ENCODE results near the gene LMF1.

Gene LMF1

DNA sequence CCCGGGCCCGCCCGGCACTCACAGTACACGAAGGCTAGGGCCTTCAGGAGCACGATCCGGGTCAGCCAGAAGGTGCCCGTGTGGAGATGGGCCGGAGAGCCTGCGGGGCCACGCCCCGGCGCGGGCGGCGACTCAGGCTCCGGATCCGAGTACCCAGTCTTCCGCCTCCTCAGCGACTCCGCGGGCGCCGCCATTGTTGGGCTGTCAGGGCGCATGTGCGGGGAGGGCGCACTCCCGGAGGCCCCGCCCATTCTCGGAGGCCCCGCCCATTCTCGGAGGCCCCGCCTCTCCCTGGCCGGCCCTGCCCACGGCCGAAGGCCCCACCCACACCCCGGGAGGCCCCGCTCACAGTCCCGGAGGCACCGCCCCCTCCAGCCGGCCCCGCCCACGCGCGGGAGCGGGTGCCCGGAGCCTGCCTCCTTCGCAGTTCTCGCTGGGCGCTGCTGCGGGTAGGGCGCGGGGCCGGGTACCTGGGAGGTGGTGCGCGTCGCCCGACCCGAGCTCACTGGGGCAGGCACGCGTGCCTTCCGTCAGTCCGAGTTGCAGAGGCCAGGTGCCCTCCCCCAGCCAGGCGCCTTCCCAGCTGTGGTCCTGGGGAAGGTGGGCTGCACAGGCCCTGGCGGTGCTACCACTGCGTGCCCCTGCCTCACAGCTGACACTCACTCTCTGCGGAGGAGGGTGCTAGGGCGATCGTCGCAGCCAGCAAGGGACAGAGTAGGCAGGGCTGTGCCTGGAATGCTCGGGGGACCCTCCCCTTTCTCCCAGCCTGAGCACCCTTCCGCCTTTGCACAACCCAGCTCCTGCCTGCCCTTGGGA is at the start of gene LMF1:
TSS of gene LMF1 (minus strand) at position 219 of the 816 bp plus-strand sequence. CDS start at position 215, 4 bp downstream.
- DNase-seq (ENCODE audit: low read depth), result peak; percentile 55
- peak within 1 kb of the TSS; percentile 79 for H3K4me3 ChIP-seq (ENCODE audit: low read depth, low read length)

DNA sequence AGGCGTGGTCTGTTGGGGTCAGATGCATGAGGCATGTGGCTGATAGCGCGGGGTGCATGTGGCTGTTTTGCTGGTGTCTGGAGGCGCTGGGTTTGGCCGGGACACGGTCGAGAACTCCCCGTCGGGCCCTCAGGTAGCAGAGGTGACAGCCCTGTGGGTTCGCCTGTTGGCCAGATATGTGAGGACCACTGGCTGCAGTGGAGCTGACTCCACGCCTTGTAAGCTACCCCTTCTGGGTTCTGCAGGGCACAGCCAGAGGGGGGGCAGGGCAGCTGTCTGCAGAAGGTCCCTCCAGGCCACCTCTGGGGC is 49.3 kb upstream of the LMF1 start:
- no peak for DNase-seq (ENCODE audit: low read depth)
- no peak overlapping the region for H3K4me3 ChIP-seq (ENCODE audit: low read depth, low read length)

DNA sequence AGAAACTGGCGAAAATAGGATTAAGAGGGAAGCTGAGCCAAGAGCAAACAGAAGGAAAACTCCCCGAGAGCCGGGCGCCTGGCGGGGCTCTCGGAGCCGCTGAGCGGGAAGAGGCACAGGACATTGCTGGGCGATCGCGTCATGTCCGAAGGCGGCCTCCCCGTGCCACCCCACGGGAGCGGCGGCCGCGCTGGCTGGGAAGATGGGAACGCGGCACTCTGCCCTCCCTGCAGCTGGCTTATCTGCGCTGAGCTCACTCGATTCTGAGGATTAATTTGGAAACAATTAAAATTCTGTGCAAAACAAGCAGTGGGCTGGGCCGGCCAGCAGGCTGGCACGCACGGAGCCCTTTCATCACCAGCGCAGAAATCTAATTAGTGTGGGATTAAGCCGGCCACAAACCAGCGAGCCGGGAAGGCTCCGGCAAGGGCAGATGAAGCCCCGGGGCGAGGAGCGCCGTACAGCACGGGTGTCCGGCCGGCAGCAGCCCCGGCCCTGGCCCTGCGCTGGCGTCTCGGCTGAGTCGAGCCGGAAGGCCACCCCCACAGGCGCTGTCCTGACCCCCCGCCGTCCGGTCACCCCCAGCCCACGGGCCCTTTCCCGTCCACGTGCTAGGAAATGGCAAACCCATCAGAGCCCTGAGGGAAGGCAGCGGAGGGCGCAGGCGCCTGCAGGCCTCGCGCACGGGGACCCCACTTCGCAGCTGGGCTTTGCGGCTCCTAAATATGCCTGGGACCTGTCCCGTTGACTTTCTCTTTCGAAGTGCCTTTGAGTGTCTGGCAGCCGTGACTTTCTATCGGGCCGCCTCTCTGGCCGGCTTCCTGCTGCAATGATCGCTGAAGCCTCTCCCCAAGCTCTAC is 48.7 kb upstream of the LMF1 start:
- DNase-seq (ENCODE audit: low read depth), result no peak

DNA sequence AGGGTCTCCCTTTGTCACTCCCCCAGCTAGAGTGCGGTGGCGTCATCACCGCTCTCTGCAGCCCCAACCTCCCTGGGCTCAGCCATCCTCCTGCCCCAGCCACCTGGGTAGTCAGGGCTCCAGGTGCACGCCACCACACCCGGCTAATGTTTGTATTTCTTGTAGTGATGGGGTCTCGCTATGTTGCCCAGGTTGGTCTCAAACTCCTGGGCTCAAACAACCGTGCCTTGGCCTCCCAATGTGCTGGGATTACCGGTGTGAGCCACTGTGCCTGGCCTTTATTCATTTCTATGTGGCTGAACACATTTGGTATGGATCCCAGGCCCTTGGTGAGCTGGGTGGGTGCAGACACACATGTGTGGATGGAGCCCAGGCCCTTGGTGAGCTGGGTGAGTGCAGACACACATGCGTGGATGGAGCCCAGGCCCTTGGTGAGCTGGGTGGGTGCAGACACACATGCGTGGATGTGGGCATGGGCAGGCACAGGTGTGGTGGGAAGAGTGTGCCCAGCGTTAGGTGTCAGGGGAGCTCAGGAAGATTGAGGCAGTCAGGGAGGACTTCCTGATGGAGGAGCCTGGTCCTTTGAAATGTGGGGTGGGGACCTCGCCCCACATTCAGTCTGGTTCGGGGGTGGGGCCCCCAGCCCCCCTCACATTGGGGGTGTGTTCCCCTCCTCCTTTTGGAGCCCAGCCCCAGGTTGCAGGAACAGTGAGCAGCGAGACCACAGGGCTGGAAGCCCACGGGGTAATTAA is 47.8 kb upstream of the LMF1 start:
- peak overlapping the region; percentile 20 for H3K4me3 ChIP-seq (ENCODE audit: low read depth, low read length)
- no peak for DNase-seq (ENCODE audit: low read depth)

More for the DNA sequence above, 48.7 kb upstream of the LMF1 start:
- H3K4me3 ChIP-seq (ENCODE audit: low read depth, low read length), result peak overlapping the region; percentile 20

- no peak for DNase-seq (ENCODE audit: low read depth)
- H3K4me3 ChIP-seq (ENCODE audit: low read depth, low read length), result no peak overlapping the region
Observed at GRCh38 chr16:1014771-1015495, 44.1 kb upstream of the LMF1 start.

- no peak for DNase-seq (ENCODE audit: low read depth)
- no peak overlapping the region for H3K4me3 ChIP-seq (ENCODE audit: low read depth, low read length)
Observed at GRCh38 chr16:1014221-1014620, 43.4 kb upstream of the LMF1 start.

DNA sequence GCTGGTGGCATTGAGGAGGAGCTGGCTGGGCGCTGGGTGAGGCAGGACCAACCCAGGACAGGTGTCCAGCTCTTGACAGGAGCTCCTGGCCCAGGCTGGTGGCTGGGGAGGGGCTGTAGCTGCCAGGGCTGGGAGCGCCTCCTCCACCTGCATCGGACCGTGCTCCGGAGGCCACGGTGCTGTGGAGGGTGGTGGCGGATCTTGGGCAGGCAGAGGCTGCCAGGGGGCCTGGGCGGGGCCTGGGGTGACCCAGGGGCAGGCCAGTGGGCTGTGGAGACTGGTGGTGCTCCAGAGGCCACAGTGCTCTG is 42.8 kb upstream of the LMF1 start:
- no peak for DNase-seq (ENCODE audit: low read depth)

GRCh38 chr16:1012722-1013592 is 42.2 kb upstream of the LMF1 start:
- no peak overlapping the region for H3K4me3 ChIP-seq (ENCODE audit: low read depth, low read length)
- no peak for DNase-seq (ENCODE audit: low read depth)

More for the DNA sequence above, 42.8 kb upstream of the LMF1 start:
- no peak overlapping the region for H3K4me3 ChIP-seq (ENCODE audit: low read depth, low read length)

DNA sequence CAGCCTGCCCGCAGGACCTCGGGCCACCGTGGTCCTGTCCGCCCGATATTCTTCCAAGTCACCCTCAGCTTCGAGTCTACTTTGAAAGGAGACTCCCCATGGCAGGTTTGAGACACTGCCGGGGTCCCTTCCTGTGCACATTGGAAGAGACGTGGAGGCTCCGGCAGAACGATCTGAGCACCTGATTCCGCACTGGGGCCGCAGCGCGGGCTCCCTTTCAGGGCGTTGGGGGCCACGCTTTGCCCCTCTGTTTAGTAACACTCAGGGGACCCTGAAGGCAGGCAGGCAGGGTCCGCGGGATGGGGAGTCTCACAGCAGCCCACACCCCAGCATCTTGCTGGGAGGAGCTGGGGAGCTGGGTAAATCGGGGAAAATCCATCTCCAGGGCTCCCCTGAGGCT is 41.4 kb upstream of the LMF1 start:
- H3K4me3 ChIP-seq (ENCODE audit: low read depth, low read length), result no peak overlapping the region
- no peak for DNase-seq (ENCODE audit: low read depth)

DNA sequence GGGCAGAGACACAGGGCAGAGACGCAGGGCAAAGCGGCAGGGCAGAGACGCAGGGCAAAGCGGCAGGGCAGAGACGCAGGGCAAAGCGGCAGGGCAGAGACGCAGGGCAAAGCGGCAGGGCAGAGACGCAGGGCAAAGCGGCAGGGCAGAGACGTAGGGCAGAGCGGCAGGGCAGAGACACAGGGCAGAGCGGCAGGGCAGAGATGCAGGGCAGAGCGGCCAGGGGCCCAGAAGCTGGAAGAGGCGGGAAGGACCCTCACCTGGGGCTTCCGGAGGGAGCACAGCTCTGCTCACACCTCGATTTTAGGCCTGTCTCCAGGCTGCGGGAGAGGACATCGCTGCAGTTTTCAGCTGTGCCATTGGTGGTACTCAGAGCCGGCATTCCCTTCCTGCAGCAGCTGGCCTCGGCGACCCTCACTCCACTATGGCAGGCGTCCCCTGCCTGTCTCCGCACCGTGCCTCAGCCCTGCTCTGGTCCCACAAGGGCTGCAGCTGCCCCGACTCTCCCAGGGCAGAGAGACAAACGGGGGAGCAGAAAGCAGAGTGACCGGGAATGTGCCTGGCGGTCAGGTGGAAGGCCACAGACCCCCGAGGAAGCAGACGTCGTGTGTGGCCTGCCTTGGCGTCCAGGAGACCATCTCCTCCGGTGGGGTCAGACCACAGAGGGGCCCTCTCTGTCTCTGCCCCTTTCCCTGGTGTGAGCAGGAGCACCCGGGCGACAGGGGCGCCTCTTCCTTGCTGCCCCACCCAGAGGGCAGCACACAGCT is 40.7 kb upstream of the LMF1 start:
- H3K4me3 ChIP-seq (ENCODE audit: low read depth, low read length), result no peak overlapping the region
- DNase-seq (ENCODE audit: low read depth), result no peak

DNA sequence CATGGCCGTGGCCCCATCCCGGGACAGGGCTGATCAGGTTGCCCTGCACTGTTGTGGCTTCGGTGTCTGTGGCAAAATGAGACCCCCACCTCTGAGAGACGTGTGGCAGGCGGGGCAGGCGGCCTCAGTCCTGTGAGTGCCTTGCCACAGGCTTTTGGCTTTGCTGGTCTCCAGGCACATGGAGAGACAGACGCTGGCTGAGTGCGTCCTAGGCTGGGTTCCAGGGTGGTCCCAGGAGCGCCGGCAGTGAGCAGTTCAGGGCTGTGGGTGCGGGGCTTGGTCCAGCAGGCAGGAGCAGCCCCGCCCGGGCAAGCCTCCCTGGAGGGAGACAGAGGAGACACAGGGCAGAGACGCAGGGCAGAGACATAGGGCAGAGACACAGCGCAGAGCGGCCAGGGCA is 40.0 kb upstream of the LMF1 start:
- no peak overlapping the region for H3K4me3 ChIP-seq (ENCODE audit: low read depth, low read length)
- no peak for DNase-seq (ENCODE audit: low read depth)

DNA sequence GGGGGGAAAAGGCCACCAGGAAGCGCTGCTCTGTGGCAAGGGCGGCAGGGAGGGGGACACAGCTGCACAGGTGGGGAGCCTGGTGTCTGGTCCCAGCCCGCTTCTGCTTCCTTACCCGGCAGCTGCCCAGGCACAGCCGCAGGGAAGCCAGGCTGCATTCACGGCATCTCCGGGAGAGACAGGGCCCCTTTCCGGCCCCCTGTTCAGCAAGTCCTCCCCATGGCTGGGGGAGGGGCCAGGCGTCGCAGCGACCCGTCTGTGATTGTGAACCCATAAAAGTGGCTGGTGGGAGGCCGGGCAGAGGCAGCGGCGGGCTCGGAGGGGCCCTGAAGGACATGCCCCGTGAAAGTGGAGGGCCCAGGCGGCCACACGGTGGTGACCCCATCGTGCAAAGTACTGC is 39.5 kb upstream of the LMF1 start:
- no peak for DNase-seq (ENCODE audit: low read depth)

DNA sequence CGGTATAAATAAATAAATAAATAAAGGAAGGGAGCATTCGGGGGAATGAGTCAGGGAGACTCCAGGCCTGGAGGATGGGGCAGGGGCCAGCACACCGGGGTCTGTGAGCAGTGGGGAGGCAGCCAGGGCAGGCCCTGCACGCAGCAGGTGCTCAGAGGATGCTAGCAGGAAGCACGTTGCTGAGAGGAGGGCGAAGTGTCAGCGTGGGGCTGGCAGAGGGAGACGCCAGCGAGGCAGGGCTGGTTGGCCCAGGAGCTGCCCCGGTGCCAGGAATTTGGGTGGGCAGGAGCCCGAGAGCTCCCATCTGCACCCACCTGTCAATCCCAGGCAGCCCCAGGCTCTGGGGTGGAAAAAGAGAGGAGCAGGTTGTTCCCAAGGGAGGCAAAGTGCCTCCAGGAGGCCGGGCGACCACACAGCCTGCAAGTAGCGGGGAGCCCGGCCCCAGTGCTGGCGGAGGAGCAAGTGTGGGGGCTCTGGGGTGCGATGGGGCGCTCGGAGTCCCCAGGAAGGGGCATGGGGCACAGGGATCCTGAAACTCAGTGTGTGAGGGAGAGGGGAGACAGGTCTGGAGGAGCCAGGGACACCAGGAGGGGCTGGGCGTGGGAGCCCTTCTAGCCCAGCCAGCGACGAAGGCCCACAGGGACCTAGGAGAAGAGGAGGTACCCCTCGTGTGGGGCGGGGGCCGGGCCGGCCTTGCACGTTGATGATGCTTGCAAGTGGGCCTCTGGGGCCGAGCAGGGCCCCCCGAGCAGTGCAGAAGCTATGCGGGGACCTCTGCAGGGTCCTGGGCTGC is 38.8 kb upstream of the LMF1 start:
- H3K4me3 ChIP-seq (ENCODE audit: low read depth, low read length), result no peak overlapping the region
- no peak for DNase-seq (ENCODE audit: low read depth)

More for the DNA sequence above, 39.5 kb upstream of the LMF1 start:
- no peak overlapping the region for H3K4me3 ChIP-seq (ENCODE audit: low read depth, low read length)

- no peak for DNase-seq (ENCODE audit: low read depth)
Observed at GRCh38 chr16:1008085-1008484, 37.3 kb upstream of the LMF1 start.

GRCh38 chr16:1007284-1007850 is 36.6 kb upstream of the LMF1 start:
- DNase-seq (ENCODE audit: low read depth), result no peak
- no peak overlapping the region for H3K4me3 ChIP-seq (ENCODE audit: low read depth, low read length)

More at GRCh38 chr16:1008085-1008484, 37.3 kb upstream of the LMF1 start:
- H3K4me3 ChIP-seq (ENCODE audit: low read depth, low read length), result no peak overlapping the region

GRCh38 chr16:1006781-1007180 is 36.0 kb upstream of the LMF1 start:
- no peak for DNase-seq (ENCODE audit: low read depth)
- no peak overlapping the region for H3K4me3 ChIP-seq (ENCODE audit: low read depth, low read length)

- DNase-seq (ENCODE audit: low read depth), result no peak
- H3K4me3 ChIP-seq (ENCODE audit: low read depth, low read length), result no peak overlapping the region
Observed at GRCh38 chr16:1005286-1005685, 34.5 kb upstream of the LMF1 start.
